Mesothelial cell of epicardium (in vitro differentiated cells): ENCODE results near the gene NAGLU. TPM values are rescaled to one million over a fixed set of nuclear protein-coding genes. Genes with fewer than 3 reads are reported as not detected.

Source experiments
- DNase-seq, 2 experiments: peaks; one replicate each; pipeline ENCODE4 v3.0.0; 2021; ENCODE audit warnings: low spot score in 2 of 2; ENCODE audit not compliant: unreplicated experiment in 2 of 2
- H3K27ac Mint-ChIP-seq: 2 replicates; pipeline ENCODE4 v1.8.0; 2021; ENCODE audit warnings: mixed read lengths
- H3K27me3 Mint-ChIP-seq: 2 replicates; pipeline ENCODE4 v1.8.0; 2021; ENCODE audit warnings: low read depth, mixed read lengths
- H3K36me3 Mint-ChIP-seq: 2 replicates; pipeline ENCODE4 v1.8.0; 2021; ENCODE audit warnings: mixed read lengths
- H3K4me1 Mint-ChIP-seq: 2 replicates; pipeline ENCODE4 v1.8.0; 2021; ENCODE audit warnings: mixed read lengths
- H3K4me3 Mint-ChIP-seq: 2 replicates; pipeline ENCODE4 v1.8.0; 2021; ENCODE audit warnings: mild to moderate bottlenecking, moderate library complexity, mixed read lengths
- H3K9me3 Mint-ChIP-seq: 2 replicates; pipeline ENCODE4 v1.8.0; 2021; ENCODE audit warnings: mixed read lengths
- total RNA-seq: library from RNA; stranded (reverse); gene quantifications from 3 replicates; pipeline ENCODE4 v1.2.1, GENCODE V29; 2021
- TF ChIP-seq, protein P1 (sequence below): fragments of 200-600 bp; sonication (generic); IDR thresholded peaks from one replicate; pipeline ENCODE4 v1.5.0; 2021; ENCODE audit warnings: antibody characterized with exemption; ENCODE audit not compliant: unreplicated experiment

The NAGLU gene
- total RNA-seq, 1 donor from 2014 or later = 31.9 TPM

DNA sequence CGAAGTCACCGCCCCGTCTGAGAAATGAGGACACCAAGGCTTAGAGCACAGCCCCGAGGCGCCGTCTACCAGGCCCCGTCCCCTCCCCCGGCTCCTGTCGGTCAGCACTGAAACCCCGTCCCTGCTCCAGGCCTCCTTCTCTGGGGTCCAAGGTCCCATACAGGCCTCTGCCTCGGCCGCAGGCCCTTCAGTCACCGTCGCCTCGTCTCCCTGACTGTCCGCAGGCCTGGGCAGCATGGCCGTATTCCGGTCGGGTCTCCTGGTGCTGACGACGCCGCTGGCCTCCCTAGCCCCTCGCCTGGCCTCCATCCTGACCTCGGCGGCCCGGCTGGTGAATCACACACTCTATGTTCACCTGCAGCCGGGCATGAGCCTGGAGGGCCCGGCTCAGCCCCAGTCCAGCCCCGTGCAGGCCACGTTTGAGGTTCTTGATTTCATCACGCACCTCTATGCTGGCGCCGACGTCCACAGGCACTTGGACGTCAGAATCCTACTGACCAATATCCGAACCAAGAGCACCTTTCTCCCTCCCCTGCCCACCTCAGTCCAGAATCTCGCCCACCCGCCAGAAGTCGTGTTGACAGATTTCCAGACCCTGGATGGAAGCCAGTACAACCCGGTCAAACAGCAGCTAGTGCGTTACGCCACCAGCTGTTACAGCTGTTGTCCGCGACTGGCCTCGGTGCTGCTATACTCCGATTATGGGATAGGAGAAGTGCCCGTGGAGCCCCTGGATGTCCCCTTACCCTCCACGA is 26.5 kb downstream of the NAGLU start:
- Mint-ChIP-seq H3K4me3 (peak overlapping the region; percentile 87), H3K9me3 (no peaks in the 10 kb centered on the region), H3K4me1 (peaks cover 30% of the 10 kb centered on the region), H3K36me3 (no peaks in the 10 kb centered on the region), H3K27ac (peak overlapping the region; percentile 97), H3K27me3 (no peaks in the 10 kb centered on the region)
- no peak for DNase-seq
- TF ChIP-seq, protein P1, sequence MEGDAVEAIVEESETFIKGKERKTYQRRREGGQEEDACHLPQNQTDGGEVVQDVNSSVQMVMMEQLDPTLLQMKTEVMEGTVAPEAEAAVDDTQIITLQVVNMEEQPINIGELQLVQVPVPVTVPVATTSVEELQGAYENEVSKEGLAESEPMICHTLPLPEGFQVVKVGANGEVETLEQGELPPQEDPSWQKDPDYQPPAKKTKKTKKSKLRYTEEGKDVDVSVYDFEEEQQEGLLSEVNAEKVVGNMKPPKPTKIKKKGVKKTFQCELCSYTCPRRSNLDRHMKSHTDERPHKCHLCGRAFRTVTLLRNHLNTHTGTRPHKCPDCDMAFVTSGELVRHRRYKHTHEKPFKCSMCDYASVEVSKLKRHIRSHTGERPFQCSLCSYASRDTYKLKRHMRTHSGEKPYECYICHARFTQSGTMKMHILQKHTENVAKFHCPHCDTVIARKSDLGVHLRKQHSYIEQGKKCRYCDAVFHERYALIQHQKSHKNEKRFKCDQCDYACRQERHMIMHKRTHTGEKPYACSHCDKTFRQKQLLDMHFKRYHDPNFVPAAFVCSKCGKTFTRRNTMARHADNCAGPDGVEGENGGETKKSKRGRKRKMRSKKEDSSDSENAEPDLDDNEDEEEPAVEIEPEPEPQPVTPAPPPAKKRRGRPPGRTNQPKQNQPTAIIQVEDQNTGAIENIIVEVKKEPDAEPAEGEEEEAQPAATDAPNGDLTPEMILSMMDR = no peak

- Mint-ChIP-seq H3K36me3 (no peaks in the 10 kb centered on the region), H3K4me1 (peaks cover 34% of the 10 kb centered on the region), H3K4me3 (peak overlapping the region; percentile 87), H3K27ac (peak overlapping the region; percentile 97), H3K9me3 (no peaks in the 10 kb centered on the region), H3K27me3 (no peaks in the 10 kb centered on the region)
- DNase-seq = no peak
- TF ChIP-seq, protein P1 = no peak
Observed at GRCh38 chr17:42563143-42563509, 27.1 kb downstream of the NAGLU start.

DNA sequence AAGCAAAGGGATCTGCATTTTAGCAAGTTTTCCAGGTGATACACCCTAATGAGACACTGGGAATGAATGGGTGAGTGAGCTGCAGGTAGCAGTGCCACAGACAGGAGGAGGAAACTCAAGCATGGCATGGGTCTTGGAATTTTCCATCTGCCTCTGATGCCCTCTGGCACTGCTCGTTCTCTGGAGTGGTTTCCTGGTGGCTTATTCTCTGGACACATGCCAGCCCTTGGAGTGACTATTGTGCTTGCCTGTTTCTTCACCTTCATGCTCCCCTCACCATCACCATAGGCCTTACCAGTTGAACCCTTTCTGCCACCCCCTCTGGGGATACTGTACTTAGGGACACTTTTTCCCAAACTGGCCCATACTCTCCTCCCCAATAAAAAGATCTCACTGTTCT is 27.5 kb downstream of the NAGLU start:
- TF ChIP-seq, protein P1 = no peak
- H3K27ac Mint-ChIP-seq = no peak overlapping the region
- H3K4me3 Mint-ChIP-seq = peak overlapping the region; percentile 87
- no peaks in the 10 kb centered on the region for H3K9me3 Mint-ChIP-seq
- no peak for DNase-seq
- no peaks in the 10 kb centered on the region for H3K27me3 Mint-ChIP-seq
- no peaks in the 10 kb centered on the region for H3K36me3 Mint-ChIP-seq
- peaks cover 34% of the 10 kb centered on the region for H3K4me1 Mint-ChIP-seq

GRCh38 chr17:42563950-42564349 is 27.9 kb downstream of the NAGLU start:
- TF ChIP-seq, protein P1 = no peak
- no peaks in the 10 kb centered on the region for H3K36me3 Mint-ChIP-seq
- H3K27me3 Mint-ChIP-seq = no peaks in the 10 kb centered on the region
- DNase-seq = no peak
- no peak overlapping the region for H3K27ac Mint-ChIP-seq
- H3K9me3 Mint-ChIP-seq = no peaks in the 10 kb centered on the region
- peak overlapping the region; percentile 87 for H3K4me3 Mint-ChIP-seq
- peaks cover 34% of the 10 kb centered on the region for H3K4me1 Mint-ChIP-seq

- H3K27ac Mint-ChIP-seq = no peak overlapping the region
- H3K36me3 Mint-ChIP-seq = peaks cover 2% of the 10 kb centered on the region
- TF ChIP-seq, protein P1 = no peak
- peaks cover 34% of the 10 kb centered on the region for H3K4me1 Mint-ChIP-seq
- H3K9me3 Mint-ChIP-seq = no peaks in the 10 kb centered on the region
- DNase-seq = no peak
- H3K4me3 Mint-ChIP-seq = peak overlapping the region; percentile 34
- H3K27me3 Mint-ChIP-seq = no peaks in the 10 kb centered on the region
Observed at GRCh38 chr17:42564815-42565522, 28.9 kb downstream of the NAGLU start.
